Activated gamma-delta T cell treated with anti-CD3 and anti-CD28 coated beads, Interleukin-2, amount 50 U/mL, for 16 hours (primary cell): ENCODE measurements around the gene MEGF6.
"Not testable (repeated sequence)": the region's sequence is repeated elsewhere in the genome, so short reads cannot be mapped to it uniquely, and the experiment has no call there.

Experiments
- DNase-seq: peaks from one replicate; pipeline ENCODE4 v3.0.0-alpha.2; 2020; ENCODE audit warnings: low read depth

The MEGF6 gene

DNA sequence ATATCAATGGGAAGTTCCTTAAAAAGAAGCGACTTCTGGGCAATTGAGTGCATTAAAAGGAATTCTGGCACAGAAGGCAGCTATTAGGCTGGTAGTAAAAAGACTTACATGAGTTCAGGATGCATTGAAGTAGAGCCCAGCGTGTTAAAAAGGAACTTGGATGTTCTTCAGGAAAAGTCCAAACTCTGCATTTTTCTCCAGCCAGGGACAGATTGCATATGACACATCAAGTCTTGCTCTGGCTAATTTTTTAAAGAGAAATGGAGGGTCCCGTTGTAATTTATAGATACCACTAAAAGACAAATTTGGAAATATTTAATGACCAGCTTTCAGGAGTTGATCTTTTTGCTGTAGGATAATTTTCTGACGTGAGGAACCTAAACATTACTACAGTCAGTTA is 14.7 kb upstream of the MEGF6 start:
- DNase-seq, result no peak

DNA sequence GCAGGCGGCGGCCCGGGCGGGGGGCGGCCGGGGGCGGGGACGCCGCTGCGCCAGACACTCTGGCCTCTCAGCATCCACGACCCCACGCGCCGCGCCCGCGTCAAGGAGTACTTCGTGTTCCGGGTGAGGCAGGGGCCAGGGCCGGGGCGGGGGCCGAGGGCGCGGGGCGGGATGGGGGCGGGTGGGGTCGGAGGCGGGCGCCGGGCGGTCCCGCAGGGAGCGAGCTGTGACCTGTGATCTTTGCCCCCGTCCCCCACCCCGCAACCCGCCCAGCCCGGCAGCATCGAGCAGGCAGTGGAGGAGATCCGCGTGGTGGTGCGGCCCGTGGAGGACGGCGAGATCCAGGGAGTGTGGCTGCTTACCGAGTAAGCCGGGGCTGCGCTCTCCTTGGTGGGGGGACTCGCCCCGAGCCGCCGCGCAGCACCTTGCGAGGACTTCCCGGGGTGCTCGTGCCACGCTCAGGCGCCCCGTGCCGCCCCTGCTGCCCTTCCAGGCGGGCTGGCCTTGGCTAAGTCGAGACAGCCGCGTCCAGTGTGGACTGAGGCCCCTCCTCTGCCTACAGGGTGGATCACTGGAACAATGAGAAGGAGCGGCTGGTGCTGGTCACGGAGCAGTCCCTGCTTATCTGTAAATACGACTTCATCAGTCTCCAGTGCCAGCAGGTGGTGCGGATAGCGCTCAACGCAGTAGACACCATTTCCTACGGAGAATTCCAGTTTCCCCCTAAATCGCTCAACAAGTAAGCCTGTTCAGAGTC is 14.0 kb upstream of the MEGF6 start:
- peak; percentile 8 for DNase-seq

DNA sequence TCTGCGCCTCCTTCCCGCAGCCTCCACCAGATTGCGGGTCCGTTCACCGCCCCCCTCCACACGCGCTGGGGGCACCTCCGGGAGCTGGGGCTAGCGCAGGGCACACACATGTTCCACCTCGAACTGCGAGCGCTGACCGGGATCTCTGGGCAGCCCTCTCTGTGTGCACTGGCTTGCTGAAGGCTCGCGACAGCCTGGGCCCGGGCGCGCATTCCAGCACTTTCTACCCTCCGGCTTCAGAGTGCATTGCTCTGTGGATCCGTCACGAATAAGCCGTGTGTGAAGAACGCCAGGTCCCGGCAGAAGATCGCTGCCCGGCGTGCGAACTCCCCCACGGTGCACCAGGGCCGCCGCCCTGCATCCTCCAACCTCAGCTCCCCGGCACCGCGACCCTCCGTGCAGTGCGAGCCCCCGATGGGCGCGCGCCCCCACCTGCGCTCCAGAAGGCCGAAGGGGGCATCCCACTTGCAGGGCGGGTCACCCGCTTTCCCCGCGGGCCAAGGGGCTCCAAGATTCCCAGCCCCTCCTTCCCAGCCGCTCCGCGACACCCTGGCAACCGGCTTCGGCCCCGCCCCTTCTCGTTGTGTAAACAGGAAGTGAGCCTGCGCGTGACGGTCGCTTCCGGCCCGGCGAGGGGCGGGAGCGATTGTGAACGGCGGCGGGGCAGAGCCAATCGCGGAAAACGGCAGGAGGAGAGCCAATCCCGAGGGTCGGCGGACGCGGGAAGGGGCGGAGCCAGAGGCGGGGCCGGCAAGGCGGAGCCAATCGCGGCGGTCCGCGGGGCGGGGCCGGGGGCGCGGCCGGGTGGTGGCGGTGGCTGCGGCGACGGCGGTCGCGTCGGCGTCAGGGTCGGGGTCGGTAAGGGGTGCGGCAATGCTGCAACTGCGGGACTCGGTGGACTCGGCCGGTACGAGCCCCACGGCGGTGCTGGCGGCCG is 13.2 kb upstream of the MEGF6 start, which contains the start of gene TPRG1L:
TSS of gene TPRG1L (plus strand) at position 816 of the 937 bp plus-strand sequence. CDS start at position 874, 58 bp downstream.
- DNase-seq, result peak; percentile 97

DNA sequence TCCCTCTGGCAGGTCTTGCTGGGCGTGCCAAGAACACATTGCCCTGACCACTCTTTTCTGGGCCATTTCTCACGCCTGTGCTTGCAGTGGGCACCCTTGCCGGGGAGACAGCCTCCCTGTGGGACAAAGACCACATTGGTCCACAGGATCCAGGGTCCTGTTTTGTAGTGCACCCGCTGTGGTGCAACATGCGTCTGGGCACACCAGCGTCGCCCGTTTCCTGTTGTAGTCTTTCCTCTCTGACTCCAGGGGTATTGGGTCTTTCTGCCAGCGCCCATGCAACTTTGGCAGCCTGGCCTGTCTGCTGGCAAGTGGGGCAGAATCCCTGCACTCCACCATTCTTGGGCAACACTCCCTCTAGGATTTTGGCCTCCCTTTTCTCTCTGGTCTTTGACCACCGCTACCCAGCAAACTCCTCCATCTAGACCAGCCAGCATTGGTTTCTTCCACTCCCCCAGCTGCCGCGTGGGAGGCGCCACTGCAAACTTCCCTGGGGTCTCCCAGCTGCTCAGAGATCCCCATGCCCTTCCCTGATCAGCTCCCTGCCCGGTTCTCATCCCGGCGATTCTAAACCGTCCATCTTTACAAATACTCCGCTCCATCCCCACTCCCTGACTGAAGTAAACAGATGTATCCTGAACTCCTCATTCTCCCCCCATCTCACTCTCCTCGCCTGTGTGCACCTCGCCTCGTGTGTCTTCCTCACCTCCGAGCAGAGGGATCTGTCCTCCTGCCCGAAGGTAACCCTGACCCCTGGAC is 12.3 kb upstream of the MEGF6 start:
- DNase-seq, result no peak

DNA sequence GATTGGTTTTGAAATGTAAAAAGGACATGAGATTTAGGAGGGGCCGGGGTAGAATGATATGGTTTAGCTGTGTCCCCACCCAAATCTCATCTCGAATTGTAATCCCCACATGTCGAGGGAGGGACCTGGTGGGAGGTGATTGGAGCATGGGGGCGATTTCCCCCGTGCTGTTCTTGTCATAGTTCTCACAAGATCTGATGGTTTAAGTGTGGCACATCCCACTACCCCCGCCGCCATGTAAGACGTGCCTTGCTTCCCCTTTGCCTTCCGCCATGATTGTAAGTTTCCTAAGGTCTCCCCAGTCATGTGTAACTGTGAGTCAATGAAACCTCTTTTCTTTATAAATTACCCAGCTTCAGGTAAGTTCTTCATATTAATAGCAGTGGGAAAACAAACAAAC is 10.8 kb upstream of the MEGF6 start:
- not testable (repeated sequence) for DNase-seq

DNA sequence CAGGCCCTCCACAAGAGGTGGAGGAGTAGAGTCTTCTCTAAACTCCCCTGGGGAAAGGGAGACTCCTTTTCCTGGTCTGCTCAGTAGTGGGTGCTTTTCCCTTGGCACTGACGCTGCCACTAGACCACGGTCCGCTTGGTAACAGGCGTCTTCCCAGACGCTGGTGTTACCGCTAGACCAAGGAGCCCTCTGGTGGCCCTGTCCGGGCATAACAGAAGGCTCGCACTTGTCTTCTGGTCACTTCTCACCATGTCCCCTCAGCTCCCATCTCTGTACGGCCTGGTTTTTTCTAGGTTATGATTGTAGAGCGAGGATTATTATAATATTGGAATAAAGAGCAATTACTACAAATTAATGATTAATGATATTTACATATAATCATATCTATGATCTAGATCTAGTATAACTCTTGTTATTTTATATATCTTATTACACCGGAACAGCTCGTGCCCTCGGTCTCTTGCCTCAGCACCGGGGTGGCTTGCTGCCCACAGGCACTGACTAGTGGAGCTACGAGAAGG is 9.9 kb upstream of the MEGF6 start:
- DNase-seq, result not testable (repeated sequence)

DNA sequence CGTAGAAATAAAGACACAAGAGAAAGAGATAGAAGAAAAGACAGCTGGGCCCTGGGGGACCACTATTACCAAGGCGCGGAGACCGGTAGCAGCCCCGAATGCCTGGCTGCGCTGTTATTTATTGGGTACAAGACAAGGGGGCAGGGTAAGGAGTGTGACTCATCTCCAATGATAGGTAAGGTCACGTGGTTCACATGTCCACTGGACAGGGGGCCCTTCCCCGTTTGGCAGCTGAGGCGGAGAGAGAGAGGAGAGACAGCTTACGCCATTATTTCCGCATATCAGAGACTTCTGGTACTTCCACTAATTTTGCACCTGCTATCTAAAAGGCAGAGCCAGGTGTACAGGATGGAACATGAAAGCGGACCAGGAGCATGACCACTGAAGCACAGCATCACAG is 9.4 kb upstream of the MEGF6 start:
- DNase-seq, result no peak

DNA sequence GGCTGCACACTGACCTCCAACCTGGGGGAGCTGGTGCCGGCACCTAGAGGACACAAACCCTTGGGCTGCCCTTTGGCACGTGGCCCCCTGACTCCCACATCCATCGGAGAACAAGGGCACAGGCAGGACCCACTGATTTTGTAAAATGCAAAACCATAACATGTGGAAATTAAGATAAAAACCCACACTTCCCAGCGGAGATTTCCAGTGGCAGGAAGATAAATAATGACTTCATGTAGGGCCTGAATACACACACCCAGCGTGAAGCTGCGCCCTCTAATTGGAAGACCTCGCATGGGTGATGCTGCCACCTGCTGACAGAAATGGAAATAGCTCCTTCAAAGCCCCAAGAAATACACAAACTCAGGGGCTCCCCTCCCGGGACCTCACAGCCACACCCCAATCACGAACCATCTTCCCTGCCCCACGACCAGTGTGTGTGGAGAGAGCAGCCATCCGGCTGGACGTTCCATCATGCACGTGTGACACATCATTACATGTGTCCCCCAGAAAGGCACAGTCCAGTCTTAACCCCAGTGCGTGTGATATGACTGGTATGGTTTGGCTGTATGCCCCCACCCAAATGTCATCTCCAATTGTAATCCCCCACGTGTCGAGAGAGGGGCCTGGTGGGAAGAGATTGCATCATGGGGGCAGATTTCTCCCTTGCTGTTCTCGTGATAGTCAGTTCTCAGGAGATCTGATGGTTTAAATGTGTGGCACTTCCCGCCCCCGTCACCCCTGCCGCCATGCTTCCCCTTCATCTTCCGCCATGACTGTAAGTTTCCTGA is 7.8 kb upstream of the MEGF6 start:
- DNase-seq, result peak; percentile 70

DNA sequence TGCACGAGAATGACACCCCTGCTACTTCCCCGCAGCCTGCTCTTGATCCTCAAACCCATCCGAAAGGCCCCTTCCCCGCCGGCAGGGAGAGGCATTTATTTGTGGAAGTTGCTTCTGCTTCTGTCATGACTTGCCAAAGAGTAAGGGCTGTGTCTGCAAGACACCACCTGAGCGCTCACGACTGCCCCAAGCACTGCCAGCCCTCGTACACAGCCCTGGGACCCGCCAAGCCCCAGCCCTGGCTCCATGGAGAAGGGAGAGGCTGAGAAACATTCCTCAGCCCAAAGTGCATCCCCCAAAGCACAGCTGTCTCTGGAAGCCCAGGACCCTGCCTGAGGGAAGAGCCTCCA is 7.2 kb upstream of the MEGF6 start:
- DNase-seq, result no peak

DNA sequence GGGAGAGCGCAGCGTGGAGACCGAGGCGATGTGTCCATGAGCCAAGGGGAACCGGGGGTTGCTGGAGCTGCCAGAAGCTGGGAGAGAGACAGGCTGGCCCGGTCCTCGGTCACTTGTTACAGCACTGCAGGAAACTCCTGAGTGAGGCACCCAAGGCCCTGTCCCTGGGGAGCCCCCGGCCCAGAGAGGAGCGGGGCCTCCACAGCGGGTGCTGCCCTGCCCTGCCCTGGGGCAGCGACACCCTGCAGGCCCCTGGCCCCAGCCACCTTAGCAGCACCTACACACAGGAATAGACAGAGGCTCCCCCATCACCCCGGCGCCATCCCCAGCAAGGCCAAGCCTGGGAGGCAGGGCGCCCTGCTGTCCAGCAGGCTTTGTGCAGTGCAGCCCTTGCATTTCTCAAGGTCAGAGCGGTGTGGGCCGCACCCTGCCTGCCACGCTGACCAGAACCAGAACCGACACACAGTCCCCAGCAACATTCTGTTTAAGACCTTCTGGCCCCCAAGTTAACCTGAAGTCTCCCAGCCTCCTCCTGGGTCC is 6.6 kb upstream of the MEGF6 start:
- DNase-seq, result no peak

DNA sequence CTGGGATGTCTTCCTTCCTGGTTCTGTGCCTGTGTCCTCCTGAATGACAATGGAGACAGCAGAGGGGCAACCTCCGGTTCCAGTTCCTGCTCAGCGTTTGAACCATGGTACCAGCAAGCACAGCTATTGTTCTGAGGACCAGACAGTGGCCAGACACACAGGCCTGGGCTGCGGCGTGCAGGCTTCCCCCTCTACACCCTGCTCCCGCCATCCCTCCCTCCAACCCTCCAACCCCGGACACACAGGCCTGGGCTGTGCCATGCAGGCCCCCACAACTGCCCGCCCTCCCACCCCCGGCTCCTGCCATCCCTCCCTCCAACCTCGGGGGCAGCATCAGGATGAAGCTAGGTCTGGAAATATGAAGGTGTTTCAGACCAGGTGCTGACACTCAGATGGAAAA is 5.6 kb upstream of the MEGF6 start:
- no peak for DNase-seq

DNA sequence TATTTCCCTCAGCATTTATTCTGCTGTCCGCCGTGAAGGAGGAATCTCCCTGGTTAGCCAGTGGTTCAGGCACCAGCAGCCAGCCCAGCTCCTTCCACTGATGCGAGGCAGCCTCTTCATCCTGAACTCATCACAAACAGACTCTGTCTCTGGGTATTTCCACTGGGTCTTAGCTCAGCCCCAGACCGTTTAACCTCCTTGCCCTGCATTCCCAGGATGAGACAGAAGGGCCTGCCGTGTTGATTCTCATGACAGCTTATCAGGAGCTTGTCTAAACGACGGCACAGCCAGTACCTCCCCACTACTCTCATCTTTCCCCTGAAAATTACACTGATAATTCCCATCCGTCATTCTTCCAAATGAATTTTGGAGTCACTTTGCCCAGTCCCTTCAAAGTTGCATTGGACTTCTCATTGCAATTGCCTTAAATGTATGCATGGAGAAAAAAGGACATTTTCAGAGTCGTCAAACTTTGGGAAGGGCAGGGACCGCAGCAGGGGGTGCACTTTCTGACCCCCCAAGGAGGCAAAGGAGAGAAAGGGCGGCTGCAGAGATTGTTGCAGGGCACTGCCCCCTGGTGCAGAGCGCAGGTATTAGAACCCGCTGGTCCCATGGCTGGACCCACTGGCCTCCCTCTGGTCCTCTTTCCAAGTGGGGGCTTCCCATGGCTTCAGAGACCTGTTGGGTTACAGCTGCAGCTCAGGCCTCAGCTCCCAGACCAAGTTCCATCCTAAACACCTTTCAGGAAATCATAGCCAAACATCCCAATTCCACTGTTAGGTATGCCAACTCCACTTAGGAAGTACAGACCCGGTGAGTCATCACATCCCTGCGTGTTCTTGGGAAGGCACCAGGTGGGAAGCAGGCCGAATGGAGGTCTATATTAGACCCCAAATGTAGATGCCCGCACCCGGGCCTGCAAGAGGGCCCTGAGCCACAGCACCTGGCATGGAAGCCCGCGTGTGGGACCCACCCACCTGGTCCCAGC is 3.7 kb upstream of the MEGF6 start:
- no peak for DNase-seq

DNA sequence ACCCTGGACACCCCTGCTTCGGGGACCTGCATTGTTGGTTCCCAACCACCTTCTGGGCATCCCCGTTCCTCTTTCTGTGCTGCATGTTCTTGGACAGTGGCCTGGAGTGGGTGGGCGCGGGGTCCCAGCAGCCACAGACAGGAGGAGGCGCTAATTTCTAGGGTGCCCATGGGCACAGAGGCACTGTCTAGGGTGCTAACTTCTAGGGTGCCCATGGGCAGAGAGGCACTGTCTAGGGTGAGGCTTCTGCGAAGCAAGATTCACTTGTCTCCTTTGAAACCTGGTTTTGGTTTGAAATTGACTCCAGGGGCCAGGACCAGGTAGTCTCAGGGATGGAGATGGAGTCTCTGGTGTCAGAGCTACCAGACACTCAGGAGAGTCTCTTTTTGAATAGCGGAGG is 815 bp upstream of the MEGF6 start:
- no peak for DNase-seq

DNA sequence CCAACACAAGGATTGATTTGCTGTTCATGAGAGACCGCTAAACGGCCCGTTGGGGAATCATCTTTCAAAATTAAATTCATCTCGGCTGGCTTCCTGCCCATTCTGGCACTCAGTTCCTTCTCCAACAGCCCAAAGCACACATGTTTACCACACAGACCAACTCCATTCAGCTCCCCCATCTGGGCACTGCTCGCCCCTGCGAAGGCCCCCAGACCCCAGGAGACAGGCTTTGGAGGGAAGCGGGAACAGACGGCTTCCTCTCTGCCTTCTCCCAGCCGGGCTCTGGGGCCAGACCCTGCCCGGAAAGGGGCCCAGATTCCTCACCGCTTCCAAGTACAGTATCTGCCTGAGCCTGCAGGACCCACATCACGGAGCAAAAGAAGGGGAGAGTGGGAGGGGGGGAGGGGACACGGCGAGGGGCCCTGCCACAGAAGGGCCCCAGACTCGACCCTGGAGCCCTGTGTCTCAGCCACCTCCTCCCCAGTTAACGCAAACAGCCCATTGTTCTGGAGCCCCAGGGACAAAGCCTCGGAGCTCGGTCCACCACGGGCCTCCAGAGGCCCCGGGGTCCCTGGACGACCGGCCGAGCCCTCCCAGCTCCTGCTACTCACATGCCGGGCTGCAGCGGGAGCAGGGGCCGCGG is 660 bp downstream of the MEGF6 start:
- DNase-seq, result no peak

DNA sequence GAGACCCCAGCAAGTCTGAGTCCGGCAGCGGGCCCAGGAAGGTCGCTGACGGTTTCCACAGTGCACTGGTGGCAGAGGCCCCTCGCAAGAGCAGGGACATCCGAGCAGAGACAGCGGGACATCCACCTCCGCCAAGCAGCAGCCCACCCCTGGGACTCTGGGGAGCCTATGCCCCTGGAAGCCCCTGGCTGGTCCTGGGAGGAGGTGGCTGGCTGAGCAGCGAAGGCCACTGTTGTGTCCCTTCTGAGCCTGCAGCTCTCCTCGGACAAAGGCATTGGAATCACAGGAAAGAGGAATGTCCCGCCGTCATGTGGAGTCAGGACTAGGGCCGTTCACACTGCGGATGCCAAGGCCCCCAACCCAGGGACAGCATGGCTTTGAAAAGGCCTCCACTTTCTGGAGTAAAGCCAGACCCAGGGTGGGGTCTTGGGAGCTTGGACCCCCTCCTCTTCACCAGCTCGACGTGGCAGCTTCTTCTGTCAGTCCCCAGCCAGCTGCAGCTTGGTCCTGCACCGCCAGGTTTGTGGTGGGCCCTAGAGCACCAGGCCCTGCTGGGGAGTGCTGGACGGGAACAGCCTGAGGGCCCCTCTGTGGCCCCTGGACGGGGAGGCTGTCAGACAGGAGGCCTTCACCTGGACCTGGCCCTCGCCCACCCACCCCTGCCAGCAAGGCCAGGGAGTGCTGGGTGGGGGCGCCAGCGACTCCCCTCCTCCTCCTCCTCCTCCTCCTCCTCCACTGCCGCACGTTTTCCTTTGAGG is 1.4 kb downstream of the MEGF6 start:
- no peak for DNase-seq

DNA sequence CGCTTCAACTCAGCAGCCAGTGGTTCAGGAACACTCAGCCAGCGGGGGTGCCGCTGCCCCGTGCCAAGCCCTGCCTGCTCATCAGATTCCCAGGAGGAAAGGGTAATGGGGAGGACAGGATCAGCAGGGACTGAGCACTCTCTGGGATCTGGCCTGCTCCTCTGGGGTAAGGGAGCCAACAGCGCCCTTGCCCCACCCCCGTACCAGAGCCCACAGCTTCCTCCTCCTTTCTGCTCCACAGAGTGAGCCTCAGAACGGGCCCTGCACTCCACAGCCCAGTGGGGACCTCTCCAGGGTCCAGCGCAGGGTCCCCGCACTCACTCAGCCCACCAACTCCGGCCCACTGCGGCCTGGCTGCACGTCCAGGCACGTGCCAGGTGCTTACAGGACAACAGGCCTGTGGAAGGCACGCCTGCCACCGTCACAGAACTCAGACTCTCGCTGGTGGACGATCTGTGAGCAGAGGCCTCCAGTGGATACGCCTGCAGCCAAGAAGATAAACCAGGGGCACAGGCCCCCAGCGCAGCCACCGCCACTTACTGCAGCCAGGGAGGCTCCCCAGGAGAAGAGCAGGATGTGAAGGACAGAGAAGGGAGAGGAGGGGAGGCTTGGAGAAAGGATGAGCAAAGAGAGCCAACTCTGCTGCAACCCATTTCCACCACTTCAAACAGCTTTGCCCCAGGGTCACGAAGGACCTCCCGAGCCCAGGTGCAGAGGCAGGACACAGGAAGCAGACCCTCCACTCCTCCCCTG is 2.1 kb downstream of the MEGF6 start:
- no peak for DNase-seq

DNA sequence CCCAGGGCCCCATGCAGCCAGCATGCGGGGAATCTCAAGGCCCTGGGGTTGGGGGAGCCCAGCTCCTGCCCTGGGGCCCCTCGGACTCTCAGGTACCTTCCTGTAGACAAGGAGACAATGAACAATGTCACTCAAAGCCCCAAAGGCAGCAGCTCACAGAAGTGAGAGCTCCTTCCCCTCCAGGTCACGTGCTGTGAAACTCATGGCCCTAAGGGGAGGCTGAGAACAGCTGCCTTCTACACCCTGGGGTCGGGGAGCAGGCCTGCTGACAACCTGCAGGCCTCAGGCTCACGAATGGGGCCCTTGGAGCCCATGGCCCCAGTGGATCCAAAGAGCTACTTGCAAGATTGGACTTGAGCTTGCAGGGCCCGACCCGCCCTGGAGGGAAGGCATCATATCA is 3.2 kb downstream of the MEGF6 start:
- DNase-seq, result no peak

DNA sequence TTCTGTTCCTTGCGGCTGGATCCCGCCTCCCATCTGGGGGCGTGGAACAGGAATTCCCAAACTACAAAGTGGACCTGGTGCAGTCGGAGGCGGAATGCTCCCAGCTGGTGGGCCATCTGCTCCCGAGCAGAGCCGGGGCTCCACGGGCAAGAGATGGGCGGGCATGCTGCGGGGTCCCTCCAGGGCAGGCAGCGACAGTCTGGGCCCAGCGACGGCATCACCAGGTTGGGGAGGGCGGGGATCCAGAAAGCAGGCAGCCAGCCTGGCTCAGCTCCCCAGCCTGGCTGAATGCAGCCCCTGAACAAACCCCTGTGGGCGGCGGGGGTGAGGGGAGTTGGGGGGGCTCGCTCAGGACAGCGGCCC is 3.6 kb downstream of the MEGF6 start:
- no peak for DNase-seq
